ENCODE results near the gene SQSTM1.

GRCh38 chr5:179815491-179816249 lies 5.0 kb upstream of the SQSTM1 start:
- no peak for TF ChIP-seq CTCF (IDR thresholded peaks at IDR 0.05)
- no peak for TF ChIP-seq POLR2A (IDR thresholded peaks at IDR 0.05)

Data from body of pancreas (tissue), 4 donors.